ENCODE results near the gene ZSCAN22. TPM values are rescaled to one million over a fixed set of nuclear protein-coding genes. Genes with fewer than 3 reads are reported as not detected.

ZSCAN22 gene
- total and polyA plus RNA-seq, 8 donors, result 0.65 to 2.5 (median 1.2) TPM

DNA sequence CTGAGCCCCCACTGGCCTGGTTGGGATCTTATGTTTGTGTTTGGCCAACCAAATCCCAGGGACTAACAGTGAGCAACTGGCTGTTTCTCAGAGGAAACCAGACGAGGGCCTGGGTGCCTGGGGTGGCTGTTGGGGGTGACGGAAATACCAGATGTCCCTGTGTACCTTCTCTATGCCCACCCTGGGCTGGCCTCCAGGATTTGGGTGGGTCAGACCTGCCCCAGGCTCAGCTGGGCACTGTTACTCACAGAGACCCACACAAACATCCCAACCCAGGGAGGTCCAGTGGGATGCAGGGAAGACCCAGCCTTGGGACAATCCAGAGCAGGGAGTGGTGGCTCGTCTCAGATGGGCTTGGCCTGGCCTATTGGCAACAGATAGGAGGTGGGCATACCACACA is 8.8 kb downstream of the ZSCAN22 start:
- no peaks in the 10 kb centered on the region for H3K4me1 ChIP-seq
- FAIRE-seq (no peak), ATAC-seq (no peak), DNase-seq (no peak)
- H3K9me3 ChIP-seq, result no peaks in the 10 kb centered on the region
- 77 to 82% methylated on average over 3 of the region's 3 CpGs for WGBS, 2 donors
- TF ChIP-seq, protein P1, sequence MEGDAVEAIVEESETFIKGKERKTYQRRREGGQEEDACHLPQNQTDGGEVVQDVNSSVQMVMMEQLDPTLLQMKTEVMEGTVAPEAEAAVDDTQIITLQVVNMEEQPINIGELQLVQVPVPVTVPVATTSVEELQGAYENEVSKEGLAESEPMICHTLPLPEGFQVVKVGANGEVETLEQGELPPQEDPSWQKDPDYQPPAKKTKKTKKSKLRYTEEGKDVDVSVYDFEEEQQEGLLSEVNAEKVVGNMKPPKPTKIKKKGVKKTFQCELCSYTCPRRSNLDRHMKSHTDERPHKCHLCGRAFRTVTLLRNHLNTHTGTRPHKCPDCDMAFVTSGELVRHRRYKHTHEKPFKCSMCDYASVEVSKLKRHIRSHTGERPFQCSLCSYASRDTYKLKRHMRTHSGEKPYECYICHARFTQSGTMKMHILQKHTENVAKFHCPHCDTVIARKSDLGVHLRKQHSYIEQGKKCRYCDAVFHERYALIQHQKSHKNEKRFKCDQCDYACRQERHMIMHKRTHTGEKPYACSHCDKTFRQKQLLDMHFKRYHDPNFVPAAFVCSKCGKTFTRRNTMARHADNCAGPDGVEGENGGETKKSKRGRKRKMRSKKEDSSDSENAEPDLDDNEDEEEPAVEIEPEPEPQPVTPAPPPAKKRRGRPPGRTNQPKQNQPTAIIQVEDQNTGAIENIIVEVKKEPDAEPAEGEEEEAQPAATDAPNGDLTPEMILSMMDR (IDR thresholded peaks at IDR 0.05), result no peak
- H3K27ac ChIP-seq, result no peak overlapping the region
- H3K4me3 ChIP-seq, result no peak overlapping the region
- intact Hi-C loops (cut with DNase I), result no loop called here
- no peaks in the 10 kb centered on the region for H3K27me3 ChIP-seq
- H3K36me3 ChIP-seq, result peaks cover 0 to 7% (median 0%) of the 10 kb centered on the region in 3 donors

DNA sequence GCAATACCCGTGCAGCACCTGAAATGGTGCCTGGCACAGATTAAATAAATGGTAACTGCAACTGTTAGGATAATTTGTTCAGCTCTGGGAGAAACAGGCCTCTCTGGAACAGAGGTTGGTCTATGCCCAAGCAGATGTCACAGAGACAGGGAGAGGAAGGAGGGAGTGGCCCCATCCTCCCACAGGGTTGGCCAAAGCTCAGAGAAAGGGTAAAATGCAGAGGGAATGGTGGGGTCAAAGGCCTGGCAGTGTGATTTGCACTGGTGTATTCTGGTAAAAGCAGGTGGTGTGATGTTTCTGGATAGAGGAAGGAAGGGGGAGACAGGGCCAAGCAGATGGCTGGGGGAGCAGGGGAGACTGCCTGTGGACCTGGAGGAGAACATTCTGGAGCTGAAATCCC is 9.4 kb downstream of the ZSCAN22 start:
- no peak for ATAC-seq

DNA sequence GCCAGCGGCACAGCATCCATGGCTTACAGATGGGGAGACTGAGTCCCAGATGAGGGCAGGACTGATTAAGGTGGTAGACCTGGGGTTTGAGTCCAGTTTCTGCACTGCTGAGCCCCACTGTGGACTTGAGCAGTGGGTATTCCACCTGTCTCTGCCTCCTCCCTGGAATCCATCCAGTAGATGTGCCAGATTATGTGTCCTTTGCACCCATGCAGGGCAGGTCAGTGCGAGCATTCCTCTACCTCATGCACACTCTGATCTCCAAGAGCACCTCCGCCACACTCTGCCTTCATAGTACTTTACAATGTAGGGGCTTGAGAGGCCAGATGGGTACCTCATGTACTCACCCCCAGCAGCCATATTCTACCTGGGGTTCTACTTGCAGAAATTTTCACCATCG is 10.0 kb downstream of the ZSCAN22 start:
- H3K27ac ChIP-seq, result no peak overlapping the region
- H3K27me3 ChIP-seq, result no peaks in the 10 kb centered on the region
- FAIRE-seq (no peak), DNase-seq (no peak), ATAC-seq (no peak)
- H3K36me3 ChIP-seq, result peaks cover 0 to 7% (median 0%) of the 10 kb centered on the region in 3 donors
- WGBS, 2 donors, result 95 to 98% methylated on average over 4 of the region's 4 CpGs
- TF ChIP-seq, protein P1 (IDR thresholded peaks at IDR 0.05), result no peak
- intact Hi-C loops (cut with DNase I), result no loop called here
- H3K9me3 ChIP-seq, result no peaks in the 10 kb centered on the region
- H3K4me3 ChIP-seq, result no peak overlapping the region
- no peaks in the 10 kb centered on the region for H3K4me1 ChIP-seq

More for the DNA sequence above, 9.4 kb downstream of the ZSCAN22 start:
- no peak for DNase-seq
- H3K4me1 ChIP-seq, result no peaks in the 10 kb centered on the region
- no peak overlapping the region for H3K4me3 ChIP-seq
- intact Hi-C loops (cut with DNase I), result no loop called here
- H3K27ac ChIP-seq, result no peak overlapping the region
- TF ChIP-seq, protein P1 (IDR thresholded peaks at IDR 0.05), result no peak
- no peaks in the 10 kb centered on the region for H3K27me3 ChIP-seq
- H3K36me3 ChIP-seq, result peaks cover 0 to 7% (median 0%) of the 10 kb centered on the region in 3 donors
- 91 to 96% methylated on average over 1 of the region's 1 CpG for WGBS, 2 donors
- no peaks in the 10 kb centered on the region for H3K9me3 ChIP-seq
- FAIRE-seq, result no peak

DNA sequence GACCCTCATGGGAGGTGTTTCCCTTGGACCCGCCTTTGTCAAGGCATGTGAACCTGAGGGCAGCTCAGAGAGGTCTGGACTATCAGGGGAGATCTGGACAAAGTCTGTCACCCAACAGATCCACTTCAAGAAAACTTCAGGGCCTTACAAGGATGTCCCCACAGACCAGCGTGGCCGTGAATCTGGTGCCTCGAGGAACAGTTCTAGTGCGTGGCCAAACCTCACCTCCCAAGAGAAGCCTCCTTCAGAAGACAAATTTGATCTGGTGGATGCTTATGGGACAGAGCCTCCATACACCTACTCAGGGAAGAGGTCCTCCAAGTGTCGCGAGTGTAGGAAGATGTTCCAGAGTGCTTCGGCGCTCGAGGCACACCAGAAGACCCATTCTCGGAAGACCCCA is 11.5 kb downstream of the ZSCAN22 start:
- Histone ChIP-seq H3K36me3 (peaks cover 0 to 7% (median 0%) of the 10 kb centered on the region in 3 donors), H3K27ac (no peak overlapping the region), H3K4me3 (no peak overlapping the region), H3K4me1 (no peaks in the 10 kb centered on the region), H3K27me3 (no peaks in the 10 kb centered on the region), H3K9me3 (no peaks in the 10 kb centered on the region)
- intact Hi-C loops (cut with DNase I), result no loop called here
- no peak for DNase-seq
- TF ChIP-seq, protein P1 (IDR thresholded peaks at IDR 0.05), result no peak
- ATAC-seq, result no peak
- no peak for FAIRE-seq
- WGBS, 2 donors, result 98% methylated on average over 11 of the region's 11 CpGs

DNA sequence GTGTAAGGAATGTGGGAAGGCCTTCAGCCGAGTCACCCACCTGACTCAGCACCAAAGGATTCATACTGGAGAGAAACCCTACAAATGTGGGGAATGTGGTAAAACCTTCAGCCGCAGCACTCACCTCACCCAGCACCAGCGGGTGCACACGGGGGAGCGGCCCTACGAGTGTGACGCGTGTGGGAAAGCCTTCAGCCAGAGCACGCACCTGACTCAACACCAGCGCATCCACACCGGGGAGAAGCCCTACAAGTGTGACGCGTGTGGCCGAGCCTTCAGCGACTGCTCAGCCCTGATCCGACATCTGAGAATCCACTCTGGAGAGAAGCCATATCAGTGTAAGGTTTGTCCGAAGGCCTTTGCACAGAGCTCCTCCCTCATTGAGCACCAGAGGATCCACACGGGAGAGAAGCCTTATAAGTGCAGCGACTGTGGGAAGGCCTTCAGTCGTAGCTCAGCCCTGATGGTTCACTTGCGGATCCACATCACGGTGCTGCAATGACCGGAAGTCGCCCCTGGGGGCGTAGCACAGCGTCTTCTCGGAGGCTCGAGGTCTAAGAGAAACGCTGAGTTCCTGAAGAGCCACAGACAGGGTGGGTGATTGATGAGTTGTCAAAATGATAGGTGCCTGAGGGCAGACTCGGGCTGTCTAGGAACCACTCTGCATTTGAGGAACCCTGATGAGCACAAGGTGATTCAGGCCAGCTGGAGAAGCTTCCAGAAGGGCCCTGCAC is 12.2 kb downstream of the ZSCAN22 start:
- ATAC-seq (no peak), FAIRE-seq (no peak), DNase-seq (no peak)
- no peaks in the 10 kb centered on the region for H3K9me3 ChIP-seq
- TF ChIP-seq, protein P1 (IDR thresholded peaks at IDR 0.05), result no peak
- no peak overlapping the region for H3K4me3 ChIP-seq
- H3K27ac ChIP-seq, result no peak overlapping the region
- 82 to 84% methylated on average over 30 of the region's 30 CpGs for WGBS, 2 donors
- intact Hi-C loops (cut with DNase I), result no loop called here
- peaks cover 0 to 7% (median 0%) of the 10 kb centered on the region in 3 donors for H3K36me3 ChIP-seq
- H3K27me3 ChIP-seq, result no peaks in the 10 kb centered on the region
- no peaks in the 10 kb centered on the region for H3K4me1 ChIP-seq

Data from pancreas (tissue), 10 donors.